Stimulated activated CD4-positive, alpha-beta T cell treated with anti-CD3 and anti-CD28 coated beads, TNF-alpha, amount 100 ng/mL, for 24 hours (primary cell): ENCODE data around the gene MS4A2.
"Not testable (repeated sequence)": the region's sequence is repeated elsewhere in the genome, so short reads cannot be mapped to it uniquely, and the experiment has no call there.

Experiments
- DNase-seq, 3 experiments: peaks; one replicate each; pipeline ENCODE4 v3.0.0-alpha.2; 2020; ENCODE audit warnings: low read depth in 3 of 3

The MS4A2 gene

GRCh38 chr11:60101368-60101767 is 12.9 kb downstream of the MS4A2 start:
- DNase-seq, result not testable (repeated sequence)

GRCh38 chr11:60104471-60105115 is 16.1 kb downstream of the MS4A2 start:
- not testable (repeated sequence) for DNase-seq

- DNase-seq, result not testable (repeated sequence)
Observed at GRCh38 chr11:60108631-60109030, 20.2 kb downstream of the MS4A2 start.

- no peak for DNase-seq
Observed at GRCh38 chr11:60111793-60112192, 23.3 kb downstream of the MS4A2 start.

GRCh38 chr11:60116996-60117790 is 28.7 kb downstream of the MS4A2 start:
- no peak for DNase-seq

- no peak for DNase-seq
Observed at GRCh38 chr11:60118338-60118737, 29.9 kb downstream of the MS4A2 start.

GRCh38 chr11:60119710-60120109 is 31.2 kb downstream of the MS4A2 start:
- no peak for DNase-seq

GRCh38 chr11:60121264-60121663 is 32.8 kb downstream of the MS4A2 start:
- no peak for DNase-seq

GRCh38 chr11:60122414-60123036 is 34.1 kb downstream of the MS4A2 start:
- DNase-seq, result no peak

- no peak for DNase-seq
Observed at GRCh38 chr11:60124802-60125432, 36.5 kb downstream of the MS4A2 start.

- DNase-seq, result no peak
Observed at GRCh38 chr11:60125956-60126585, 37.6 kb downstream of the MS4A2 start.

- no peak for DNase-seq
Observed at GRCh38 chr11:60127311-60127811, 38.9 kb downstream of the MS4A2 start.

- no peak for DNase-seq
Observed at GRCh38 chr11:60128376-60128775, 39.9 kb downstream of the MS4A2 start.

GRCh38 chr11:60128866-60129265 is 40.4 kb downstream of the MS4A2 start:
- DNase-seq, result not testable (repeated sequence)

- DNase-seq, result no peak
Observed at GRCh38 chr11:60129853-60130252, 41.4 kb downstream of the MS4A2 start.

- no peak for DNase-seq
Observed at GRCh38 chr11:60130496-60130895, 42.0 kb downstream of the MS4A2 start.

GRCh38 chr11:60131912-60132311 is 43.4 kb downstream of the MS4A2 start:
- no peak for DNase-seq

- DNase-seq, result no peak
Observed at GRCh38 chr11:60133917-60134316, 45.5 kb downstream of the MS4A2 start.

GRCh38 chr11:60143768-60144167 is 55.3 kb downstream of the MS4A2 start:
- DNase-seq, result no peak

- no peak for DNase-seq
Observed at GRCh38 chr11:60145677-60146076, 57.2 kb downstream of the MS4A2 start.
